ENCODE measurements around the gene DFFB.

- TF ChIP-seq SMC3 (conservative IDR thresholded peaks at IDR 0.05; ENCODE audit: poor library complexity) (no peak), REST (IDR thresholded peaks at IDR 0.05; ENCODE audit: borderline replicate concordance) (no peak), TAF1 (IDR thresholded peaks at IDR 0.05; ENCODE audit: low read depth) (no peak)
- TF ChIP-seq, protein P1, sequence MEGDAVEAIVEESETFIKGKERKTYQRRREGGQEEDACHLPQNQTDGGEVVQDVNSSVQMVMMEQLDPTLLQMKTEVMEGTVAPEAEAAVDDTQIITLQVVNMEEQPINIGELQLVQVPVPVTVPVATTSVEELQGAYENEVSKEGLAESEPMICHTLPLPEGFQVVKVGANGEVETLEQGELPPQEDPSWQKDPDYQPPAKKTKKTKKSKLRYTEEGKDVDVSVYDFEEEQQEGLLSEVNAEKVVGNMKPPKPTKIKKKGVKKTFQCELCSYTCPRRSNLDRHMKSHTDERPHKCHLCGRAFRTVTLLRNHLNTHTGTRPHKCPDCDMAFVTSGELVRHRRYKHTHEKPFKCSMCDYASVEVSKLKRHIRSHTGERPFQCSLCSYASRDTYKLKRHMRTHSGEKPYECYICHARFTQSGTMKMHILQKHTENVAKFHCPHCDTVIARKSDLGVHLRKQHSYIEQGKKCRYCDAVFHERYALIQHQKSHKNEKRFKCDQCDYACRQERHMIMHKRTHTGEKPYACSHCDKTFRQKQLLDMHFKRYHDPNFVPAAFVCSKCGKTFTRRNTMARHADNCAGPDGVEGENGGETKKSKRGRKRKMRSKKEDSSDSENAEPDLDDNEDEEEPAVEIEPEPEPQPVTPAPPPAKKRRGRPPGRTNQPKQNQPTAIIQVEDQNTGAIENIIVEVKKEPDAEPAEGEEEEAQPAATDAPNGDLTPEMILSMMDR (IDR thresholded peaks at IDR 0.05; ENCODE audit: poor library complexity, severe bottlenecking): no peak
Measured at GRCh38 chr1:3886691-3887090, 29.4 kb downstream of the DFFB start.

Measured in neural cell (in vitro differentiated cells).